HepG2 (cell line): ENCODE results near the gene TNFRSF11A. TPM values are rescaled to one million over a fixed set of nuclear protein-coding genes. Genes with fewer than 3 reads are reported as not detected.

Experiments used
- ATAC-seq: fragments of 200-7000 bp; cut with Tn5 transposase; 3 replicates; pipeline ENCODE4 v1.9.1; 2020; ENCODE audit warnings: mild to moderate bottlenecking, moderate library complexity
- BruUV-seq: library from RNA; stranded (reverse); fragments of 400-500 nt; replicated peaks from 2 replicates; lab custom pipeline; 2021; lab: Mats Ljungman, UMichigan
- CTCF ChIA-PET: fragments of 300-600 bp; formaldehyde crosslinking; extraction: SDS; loops from one replicate; lab custom pipeline; 2021; ENCODE audit warnings: low total read pairs, inconsistent platforms, low intra/inter-chr PET ratio; lab: Yijun Ruan, JAX
- POLR2A ChIA-PET: fragments of 350-600 bp; sonication (Branson Sonifier 250); formaldehyde crosslinking; loops from one replicate; lab custom pipeline; 2020; ENCODE audit warnings: antibody characterized with exemption, inconsistent platforms; lab: Yijun Ruan, JAX
- DNase-seq: peaks from one replicate; pipeline ENCODE4 v3.0.0-alpha.2; 2015; ENCODE audit warnings: low spot score
- FAIRE-seq: peaks from 3 replicates; lab custom pipeline; 2011; peaks lifted over from hg19 to GRCh38; lab: Jason Lieb, UNC
- H2AFZ ChIP-seq: one replicate; pipeline ENCODE4 v1.6.1; 2011; ENCODE audit warnings: low read length, inconsistent platforms
- H3K27ac ChIP-seq: fragments of 300-600 bp; 3 replicates; pipeline ENCODE4 v1.8.0; 2011; ENCODE audit warnings: mixed run types, mild to moderate bottlenecking, mixed read lengths, low read length, inconsistent platforms; ENCODE audit not compliant: insufficient read depth; ENCODE audit errors: extremely low read length
- H3K27me3 ChIP-seq, 2 experiments: fragments of 200-600 bp in 1 of 2; 2 replicates in 1 of 2; 3 replicates in 1 of 2; pipeline versions ENCODE4 v1.6.0 to v1.8.0; 2011; ENCODE audit warnings: low read length in 2 of 2, mild to moderate bottlenecking in 2 of 2, moderate library complexity in 2 of 2, inconsistent platforms in 1 of 2; ENCODE audit not compliant: insufficient read depth in 2 of 2, control insufficient read depth in 1 of 2
- H3K36me3 ChIP-seq, 2 experiments: fragments of 200-600 bp in 1 of 2; replicated peaks in 1 of 2; 2 replicates in 1 of 2; 3 replicates in 1 of 2; pipeline versions ENCODE4 v1.5.1 to v1.8.0; 2011; ENCODE audit warnings: low read length in 2 of 2, inconsistent platforms in 1 of 2; ENCODE audit not compliant: insufficient read depth in 2 of 2, control insufficient read depth in 1 of 2
- H3K4me1 ChIP-seq: 2 replicates; pipeline ENCODE4 v1.5.1; 2012; ENCODE audit warnings: low read length, inconsistent platforms; ENCODE audit not compliant: insufficient read depth
- H3K4me2 ChIP-seq: 2 replicates; pipeline ENCODE4 v1.6.0; 2011; ENCODE audit warnings: low read depth, low read length, inconsistent platforms
- H3K4me3 ChIP-seq, 3 experiments: fragments of 200-600 bp in 1 of 3; sonication (generic), shearing (Covaris generic) in 1 of 3; replicated peaks in 1 of 3; 2 replicates each; pipeline ENCODE4 v1.5.1; 2011 to 2016; ENCODE audit warnings: low read length in 3 of 3, inconsistent platforms in 2 of 3, low read depth in 2 of 3, mild to moderate bottlenecking in 2 of 3, control low read depth in 1 of 3, mixed read lengths in 1 of 3; ENCODE audit not compliant: insufficient read depth in 1 of 3
- H3K79me2 ChIP-seq: one replicate; pipeline ENCODE4 v1.6.1; 2011; ENCODE audit warnings: low read length, inconsistent platforms; ENCODE audit not compliant: insufficient read depth
- H3K9ac ChIP-seq: 2 replicates; pipeline ENCODE4 v1.6.0; 2011; ENCODE audit warnings: mild to moderate bottlenecking, low read depth, low read length, inconsistent platforms; ENCODE audit not compliant: insufficient read depth
- H3K9me3 ChIP-seq: 2 replicates; pipeline ENCODE4 v1.5.1; 2012; ENCODE audit warnings: mild to moderate bottlenecking, low read length
- H4K20me1 ChIP-seq: 2 replicates; pipeline ENCODE4 v1.6.0; 2011; ENCODE audit warnings: inconsistent platforms, mild to moderate bottlenecking, low read length, moderate library complexity; ENCODE audit not compliant: insufficient read depth
- ARID4A ChIP-seq: sonication (generic); formaldehyde crosslinking; IDR thresholded peaks from 2 replicates; pipeline ENCODE4 v1.5.0; 2020; ENCODE audit warnings: mild to moderate bottlenecking, missing genetic modification reagents, borderline replicate concordance
- GFI1 ChIP-seq: sonication (generic); formaldehyde crosslinking; IDR thresholded peaks from 2 replicates; pipeline ENCODE4 v1.5.0; 2020; ENCODE audit warnings: missing genetic modification reagents, mild to moderate bottlenecking, borderline replicate concordance
- HES4 ChIP-seq: sonication (generic); formaldehyde crosslinking; IDR thresholded peaks from 2 replicates; pipeline ENCODE4 v1.9.0; 2021; ENCODE audit warnings: mild to moderate bottlenecking, missing genetic modification reagents, borderline replicate concordance
- HNRNPLL ChIP-seq: fragments of 200-400 bp; formaldehyde crosslinking; IDR thresholded peaks from 2 replicates; pipeline ENCODE4 v1.6.1; 2017; ENCODE audit warnings: mild to moderate bottlenecking, low read depth, low read length; ENCODE audit not compliant: poor library complexity, severe bottlenecking
- MBD4 ChIP-seq: IDR thresholded peaks from 2 replicates; pipeline ENCODE4 v1.6.1; 2012; ENCODE audit warnings: low read length, inconsistent platforms, borderline replicate concordance
- PPARG ChIP-seq: conservative IDR thresholded peaks from 2 replicates; pipeline ENCODE4 v1.6.1; 2016; ENCODE audit warnings: missing biosample characterization, missing genetic modification reagents
- SMC3 ChIP-seq: IDR thresholded peaks from 2 replicates; pipeline ENCODE4 v1.6.1; 2011; ENCODE audit warnings: low read length, improper control_type of control experiment
- TFAP4 ChIP-seq: sonication (generic); IDR thresholded peaks from 2 replicates; pipeline ENCODE4 v1.6.1; 2016; ENCODE audit warnings: low read depth, borderline replicate concordance
- TGIF2 ChIP-seq: IDR thresholded peaks from 2 replicates; pipeline ENCODE4 v1.6.1; 2016; ENCODE audit warnings: control low read depth, missing compliant biosample characterization
- ZFP91 ChIP-seq: sonication (generic); formaldehyde crosslinking; IDR thresholded peaks from 2 replicates; pipeline ENCODE4 v1.9.0; 2022; ENCODE audit warnings: missing genetic modification reagents, mild to moderate bottlenecking, borderline replicate concordance
- ZNF17 ChIP-seq: sonication (generic); formaldehyde crosslinking; IDR thresholded peaks from 2 replicates; pipeline ENCODE4 v1.5.0; 2020; ENCODE audit warnings: mild to moderate bottlenecking, missing genetic modification reagents
- ZNF773 ChIP-seq: sonication (generic); formaldehyde crosslinking; IDR thresholded peaks from 2 replicates; pipeline ENCODE4 v1.4.0; 2020; ENCODE audit warnings: missing genetic modification reagents, borderline replicate concordance
- ZSCAN31 ChIP-seq: sonication (generic); formaldehyde crosslinking; IDR thresholded peaks from 2 replicates; pipeline ENCODE4 v1.5.0; 2020; ENCODE audit warnings: low read depth, mild to moderate bottlenecking, missing genetic modification reagents
- WGBS: methylation state at CpG from one replicate; pipeline ENCODE4 v1.1.6; 2017; ENCODE audit warnings: low lambda C conversion rate; 5-methylcytosine and 5-hydroxymethylcytosine counted together
- in situ Hi-C: cut with HindIII; loops from 2 replicates; pipeline ENCODE4 v1.10.0; 2017; ENCODE audit warnings: low pct_unique_long_range_greater_than_20kb; ENCODE audit not compliant: extremely low pct_ligation_motif_present
- intact Hi-C: fragments of 100-400 bp; cut with micrococcal nuclease; formaldehyde crosslinking; loops from one replicate; pipeline ENCODE4 v1.10.0; 2022; ENCODE audit not compliant: unreplicated experiment
- polyA plus RNA-seq, 8 experiments: library from polyadenylated mRNA; depleted of rRNA in 3 of 8; stranded (reverse) in 7 of 8; unstranded in 1 of 8; fragments of >200 nt; fragmentation: Illumina TruSeq in 4 of 8; extraction: Trizol in 4 of 8; gene quantifications; 2 replicates each; pipeline versions ENCODE4 v1.2.1 to v1.2.3, GENCODE V29; 2011 to 2016; ENCODE audit warnings: low read depth in 4 of 8, missing spikeins in 1 of 8, mixed read lengths in 1 of 8; ENCODE audit not compliant: insufficient read depth in 1 of 8
- total RNA-seq, 5 experiments: library from RNA; depleted of rRNA; stranded (reverse); fragments of >200 nt; fragmentation: Illumina TruSeq; extraction: Trizol; gene quantifications; 2 replicates each; pipeline ENCODE4 v1.2.3, GENCODE V29; 2016; ENCODE audit warnings: low read depth in 1 of 5

Gene TNFRSF11A
- total and polyA plus RNA-seq, 2 of the 13 experiments (the other 11 are each of a cell fraction or from before 2014, with no cell fraction given): 4.6 to 6.4 TPM

GRCh38 chr18:62353170-62353569 lies 28.1 kb downstream of the TNFRSF11A start:
- Histone ChIP-seq H3K4me2 (no peak overlapping the region), H4K20me1 (no peaks in the 10 kb centered on the region), H3K27me3 (no peaks in the 10 kb centered on the region), H3K9ac (no peak overlapping the region), H3K79me2 (no peaks in the 10 kb centered on the region), H3K27ac (no peak overlapping the region), H2AFZ (no peak overlapping the region), H3K4me3 (no peak overlapping the region), H3K9me3 (no peaks in the 10 kb centered on the region), H3K36me3 (peaks cover 3 to 27% of the 10 kb centered on the region in 2 experiments; a peak in 2 of 5 replicates), H3K4me1 (peaks cover 10% of the 10 kb centered on the region)
- ATAC-seq (no peak), FAIRE-seq (no peak), DNase-seq (no peak)
- CTCF ChIA-PET: no interaction called here
- in situ Hi-C loops (no loop called here), intact Hi-C loops (no loop called here)
- POLR2A ChIA-PET: no interaction called here
- 84% methylated on average over 7 of the region's 7 CpGs for WGBS
- no TSS peak for BruUV-seq
- TF ChIP-seq ZNF17 (CRISPR knock-in tag): no peak
- no peak for TF ChIP-seq ARID4A (CRISPR knock-in tag)
- TF ChIP-seq MBD4: no peak
- no peak for TF ChIP-seq HNRNPLL
- no peak for TF ChIP-seq SMC3
- TF ChIP-seq HES4 (CRISPR knock-in tag): no peak
- TF ChIP-seq GFI1: no peak
- TF ChIP-seq PPARG: no peak
- no peak for TF ChIP-seq ZNF773
- TF ChIP-seq ZFP91 (CRISPR knock-in tag): no peak
- no peak for TF ChIP-seq TGIF2
- no peak for TF ChIP-seq TFAP4
- TF ChIP-seq ZSCAN31 (CRISPR knock-in tag): no peak
